NCI-H446 treated with DMSO at 0.1 percent for 48 hours (cell line): ENCODE data around the gene FCN2.

Experiments
- DNase-seq: peaks from one replicate; lab custom pipeline; 2025; lab: John Stamatoyannopoulos, UW

The FCN2 gene

DNA sequence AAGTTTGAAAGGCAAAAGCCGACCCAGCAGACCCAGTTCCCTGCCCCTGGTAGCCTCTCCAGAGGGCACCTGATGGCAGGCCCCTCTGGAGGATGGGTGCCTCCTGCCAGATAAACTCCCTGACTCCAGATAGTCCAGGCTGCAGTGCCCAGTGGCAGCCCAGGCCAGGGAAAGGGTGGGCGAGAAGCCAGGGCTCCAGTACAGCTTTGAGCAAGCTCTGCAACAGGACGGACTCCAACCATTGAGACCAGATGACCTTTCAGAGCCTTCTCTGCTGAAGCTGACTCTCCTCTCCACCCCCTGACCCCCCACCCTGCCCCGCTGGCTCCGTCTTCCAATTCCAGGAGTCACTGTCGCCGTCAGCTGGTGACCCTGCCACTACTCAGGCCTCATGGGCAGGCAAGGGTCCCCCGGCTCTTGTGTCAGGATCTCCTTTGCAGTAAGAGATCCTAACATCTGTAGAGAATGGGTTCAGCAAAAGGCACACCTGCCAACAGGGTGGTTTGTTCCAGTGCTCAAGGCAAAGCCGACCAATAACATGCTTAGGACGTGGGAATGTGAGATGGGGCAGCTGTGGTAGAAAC lies 52.6 kb downstream of the FCN2 start:
- no peak for DNase-seq

DNA sequence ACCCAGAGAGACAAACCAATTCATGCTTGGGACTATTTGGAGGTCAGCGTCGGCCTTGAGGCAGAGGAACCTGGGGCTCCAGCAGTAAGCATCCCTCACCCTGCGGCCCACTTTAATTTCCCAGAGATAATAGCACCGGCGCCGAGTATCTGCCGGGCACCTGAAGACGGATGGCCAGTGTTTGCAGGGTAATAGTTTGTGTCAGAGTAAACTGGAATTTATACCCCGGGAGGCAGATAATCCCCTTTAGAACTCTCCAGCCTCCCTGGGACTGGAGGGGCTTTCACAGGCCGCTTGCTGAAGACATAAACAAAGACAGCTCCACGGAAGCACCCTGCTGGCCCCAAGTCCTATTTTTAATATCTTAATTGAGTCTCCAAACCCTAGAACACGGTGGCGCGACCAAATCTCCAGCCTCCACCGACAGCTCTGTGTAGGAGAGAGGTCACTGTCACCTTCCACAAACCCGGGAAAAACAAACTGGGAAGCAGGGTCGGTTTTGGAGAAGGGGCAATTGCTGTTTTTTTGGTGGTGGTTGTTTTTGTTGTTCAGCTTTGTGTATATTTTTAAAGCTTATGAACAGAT lies 54.5 kb downstream of the FCN2 start:
- DNase-seq = no peak

DNA sequence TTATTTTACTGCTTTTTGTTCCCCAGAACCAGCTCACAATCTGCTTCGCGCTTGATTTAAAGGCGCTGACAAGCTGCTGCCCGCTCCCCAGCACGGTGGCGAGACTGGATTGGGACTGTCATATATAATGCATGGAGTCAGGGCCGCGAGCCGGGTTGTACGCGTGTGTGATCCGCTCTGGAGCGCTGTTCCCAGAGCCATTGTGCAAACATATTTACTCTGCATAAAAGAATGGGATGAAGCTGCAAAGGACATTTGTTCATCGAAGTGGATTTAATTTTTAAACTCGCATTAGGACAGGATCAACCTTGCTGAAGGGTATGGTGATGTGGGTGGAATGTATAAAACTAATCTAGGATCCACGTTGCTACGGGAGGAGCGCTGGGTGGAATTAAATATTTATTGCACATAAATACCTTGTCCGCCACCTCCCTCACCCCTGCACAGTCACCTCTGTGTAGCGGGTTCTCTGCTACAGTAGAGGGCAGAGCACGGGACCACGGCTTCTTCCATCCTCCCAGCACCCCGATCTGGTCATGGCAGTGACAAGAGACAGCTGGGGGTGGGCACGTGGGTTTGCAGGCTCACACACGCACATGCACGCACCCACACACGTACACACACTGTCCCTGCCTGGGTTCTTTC lies 55.2 kb downstream of the FCN2 start:
- DNase-seq = no peak

DNA sequence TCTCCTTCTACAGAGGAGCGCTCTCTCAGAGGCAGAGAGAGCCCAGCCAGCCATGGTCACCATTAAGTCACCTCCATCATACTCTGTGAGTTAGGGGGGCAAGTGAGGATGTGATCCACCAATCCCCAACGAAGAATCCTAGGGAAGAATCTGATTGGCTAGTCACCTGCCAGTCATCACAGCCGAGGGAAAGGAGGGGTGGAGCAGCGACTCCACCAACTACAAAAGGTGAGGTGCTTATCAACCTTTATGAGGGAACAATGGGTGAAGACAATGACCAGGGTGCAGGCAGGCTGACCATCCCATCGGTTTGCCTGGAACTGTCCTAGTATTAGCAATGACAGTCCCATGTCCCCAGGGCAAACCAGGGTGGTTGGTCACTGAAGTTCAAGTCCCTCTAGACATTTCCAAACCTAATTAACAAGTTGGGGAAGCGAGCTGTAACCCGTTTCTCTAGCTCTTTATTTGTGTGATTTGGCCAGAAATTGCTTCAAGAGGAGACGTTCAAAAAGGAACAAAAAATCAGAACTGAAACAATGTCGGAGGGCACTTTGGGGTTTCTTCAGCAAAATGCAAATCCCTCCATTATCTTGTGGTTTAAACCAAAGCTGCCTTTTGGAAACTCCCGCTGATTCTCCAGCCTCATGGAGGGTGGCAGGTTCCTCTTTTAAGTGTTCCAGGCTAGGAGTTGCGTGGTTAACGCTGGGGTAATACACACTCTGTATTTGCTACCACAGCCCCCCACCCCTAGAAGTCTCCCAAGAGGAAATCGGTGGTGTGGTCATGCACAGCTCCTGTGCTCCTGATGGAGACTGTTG lies 55.9 kb downstream of the FCN2 start:
- DNase-seq = no peak
